LoVo (cell line): ENCODE data around the gene KSR2.
"Not testable (repeated sequence)": the region's sequence is repeated elsewhere in the genome, so short reads cannot be mapped to it uniquely, and the experiment has no call there.

Experiments
- DNase-seq: peaks from one replicate; pipeline ENCODE4 v3.0.0-alpha.2; 2016; ENCODE audit warnings: low spot score

Gene KSR2

DNA sequence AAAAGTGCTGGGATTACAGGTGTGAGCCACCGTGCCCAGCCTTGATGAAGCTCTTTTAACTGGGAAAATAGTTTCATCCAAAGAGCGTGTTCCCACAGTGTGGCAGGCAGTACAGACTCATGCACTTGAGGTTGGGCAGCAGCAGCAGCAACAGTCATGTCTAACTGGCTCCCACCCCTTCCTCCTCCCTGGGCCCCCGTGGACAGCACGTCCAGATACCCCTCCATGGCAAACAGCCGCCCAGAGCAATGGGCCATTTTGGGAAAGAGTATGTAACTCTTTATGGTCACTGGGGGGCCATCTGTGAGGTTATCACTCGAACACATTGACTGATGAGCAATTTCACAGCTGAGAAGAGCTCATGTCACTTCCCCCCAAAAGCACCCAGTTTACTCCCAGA lies 328.3 kb downstream of the KSR2 start:
- DNase-seq = no peak

DNA sequence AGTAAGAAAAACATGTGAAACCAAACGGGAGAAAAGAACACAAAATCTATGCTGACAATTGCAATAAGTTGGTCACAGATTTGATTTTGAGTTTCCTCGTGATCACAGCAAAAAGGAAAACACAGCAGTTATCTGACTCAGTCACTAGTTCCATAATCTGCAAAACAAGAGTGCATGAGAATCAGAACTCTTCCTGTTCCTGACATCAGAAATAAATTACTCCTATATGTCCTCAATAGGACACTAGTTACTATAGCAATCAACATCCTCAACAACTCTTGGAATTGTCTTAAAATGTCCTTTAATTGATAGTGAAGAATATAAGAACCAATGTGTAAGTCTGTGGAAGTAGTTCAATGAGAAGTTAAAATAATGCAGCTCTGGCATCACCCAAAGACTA lies 339.3 kb downstream of the KSR2 start:
- DNase-seq = no peak

DNA sequence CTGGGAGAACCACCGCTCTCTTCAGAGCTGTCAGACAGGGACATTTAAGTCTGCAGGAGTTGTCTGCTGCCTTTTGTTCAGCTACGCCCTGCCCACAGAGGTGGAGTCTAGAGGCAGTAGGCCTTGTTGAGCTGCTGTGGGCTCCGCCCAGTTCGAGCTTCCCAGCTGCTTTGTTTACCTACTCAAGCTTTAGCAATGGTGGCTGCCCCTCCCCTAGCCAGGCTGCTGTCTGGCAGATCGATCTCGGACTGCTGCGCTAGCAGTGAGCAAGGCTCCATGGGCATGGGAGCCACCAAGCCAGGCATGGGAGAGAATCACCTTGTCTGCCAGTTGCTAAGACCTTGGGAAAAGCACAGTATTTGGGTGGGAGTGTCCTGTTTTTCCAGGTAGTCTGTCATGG lies 340.1 kb downstream of the KSR2 start:
- not testable (repeated sequence) for DNase-seq

DNA sequence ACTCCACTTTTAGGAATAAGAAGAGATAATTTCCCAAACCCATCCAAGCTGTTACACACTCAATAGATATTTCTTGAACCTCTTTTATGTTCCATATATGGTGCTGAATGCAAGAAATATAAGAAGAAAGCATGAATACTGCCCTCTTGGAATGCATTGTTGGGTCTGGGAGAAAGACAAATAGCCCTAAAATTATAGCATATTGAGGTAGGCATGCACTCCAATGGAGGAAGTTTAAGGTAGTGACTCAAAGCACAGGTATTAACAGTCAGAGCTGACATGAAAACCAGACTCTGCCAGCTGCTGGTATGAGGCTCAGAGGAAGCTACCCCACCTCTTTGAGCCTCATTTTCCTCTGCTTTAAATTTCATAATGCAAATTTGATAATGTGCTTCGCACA lies 346.0 kb downstream of the KSR2 start:
- no peak for DNase-seq

DNA sequence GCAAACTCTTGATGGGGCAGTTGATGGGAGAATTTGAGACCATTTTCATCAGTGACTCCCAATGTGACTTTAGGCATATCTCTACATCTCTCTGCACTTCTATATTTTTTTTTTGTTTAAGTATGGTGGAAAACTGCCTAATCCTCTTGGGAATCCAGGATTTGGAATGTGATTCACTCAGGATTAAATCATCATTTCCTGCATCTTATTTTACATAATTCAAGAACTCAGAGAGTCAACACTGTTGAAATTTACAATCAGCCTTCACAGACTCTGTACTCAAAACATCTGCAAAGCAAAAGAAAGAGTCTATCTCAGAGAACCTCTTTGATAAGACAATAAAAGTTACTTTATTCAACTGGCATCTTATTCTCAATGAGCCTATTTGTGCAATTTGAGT lies 346.7 kb downstream of the KSR2 start:
- no peak for DNase-seq

DNA sequence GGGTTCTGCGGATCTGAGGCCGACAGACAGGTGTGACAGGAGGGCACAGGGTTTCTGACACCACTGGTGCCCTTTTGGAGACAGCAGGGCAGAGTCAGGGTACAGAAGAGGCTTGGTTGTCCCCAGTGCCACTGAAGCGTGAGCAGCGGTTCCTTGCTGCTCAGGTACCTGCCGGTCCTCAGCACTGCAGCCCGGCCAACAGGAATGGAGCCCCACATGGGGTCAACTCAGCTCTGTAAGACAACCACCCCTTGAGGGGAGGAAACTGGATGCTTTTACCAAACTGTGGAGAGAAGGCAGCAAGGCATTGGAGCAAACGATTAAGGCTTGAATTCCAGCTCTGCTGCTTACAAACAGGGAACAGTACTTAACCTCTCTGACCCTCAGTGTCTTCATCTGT lies 361.0 kb downstream of the KSR2 start:
- DNase-seq = no peak

DNA sequence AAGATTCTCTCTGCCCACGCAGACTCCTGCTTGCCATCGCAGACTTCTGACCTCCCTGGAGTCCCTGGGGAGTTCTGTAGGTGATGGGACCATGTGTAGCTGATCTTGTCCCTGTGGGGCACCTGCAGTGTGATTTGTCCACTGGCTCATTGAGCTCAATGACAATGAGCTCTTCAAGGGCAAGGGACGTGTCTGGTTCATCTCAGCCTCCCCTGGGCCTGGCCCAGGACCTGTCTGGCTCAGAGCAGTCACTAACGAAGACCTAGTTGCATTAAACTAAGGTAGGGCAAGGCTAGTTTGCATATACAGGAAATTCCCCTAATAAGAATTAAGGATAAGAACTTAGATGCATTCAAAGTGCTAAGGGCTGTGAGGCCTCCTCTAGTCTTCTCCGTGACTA lies 361.8 kb downstream of the KSR2 start:
- DNase-seq = no peak

DNA sequence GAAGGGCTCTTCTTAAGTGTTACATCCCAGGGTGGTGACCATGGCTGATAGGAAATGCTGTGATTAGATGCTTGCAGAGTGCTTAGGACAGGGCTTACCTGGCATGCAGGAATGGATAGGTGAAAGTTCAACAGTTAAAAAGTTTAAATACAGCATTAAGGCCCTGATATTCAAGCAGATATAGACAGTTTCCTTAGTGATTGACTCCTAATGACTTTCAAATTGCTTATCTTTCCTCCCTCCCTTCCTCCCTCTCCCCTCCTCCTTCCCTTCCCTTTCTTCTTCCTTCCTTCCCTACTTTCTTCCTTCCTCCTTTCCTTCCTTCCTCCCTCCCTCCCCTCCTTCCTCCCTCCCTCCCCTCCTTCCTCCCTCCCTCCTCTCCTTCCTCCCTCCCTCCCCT lies 362.8 kb downstream of the KSR2 start:
- DNase-seq = no peak

DNA sequence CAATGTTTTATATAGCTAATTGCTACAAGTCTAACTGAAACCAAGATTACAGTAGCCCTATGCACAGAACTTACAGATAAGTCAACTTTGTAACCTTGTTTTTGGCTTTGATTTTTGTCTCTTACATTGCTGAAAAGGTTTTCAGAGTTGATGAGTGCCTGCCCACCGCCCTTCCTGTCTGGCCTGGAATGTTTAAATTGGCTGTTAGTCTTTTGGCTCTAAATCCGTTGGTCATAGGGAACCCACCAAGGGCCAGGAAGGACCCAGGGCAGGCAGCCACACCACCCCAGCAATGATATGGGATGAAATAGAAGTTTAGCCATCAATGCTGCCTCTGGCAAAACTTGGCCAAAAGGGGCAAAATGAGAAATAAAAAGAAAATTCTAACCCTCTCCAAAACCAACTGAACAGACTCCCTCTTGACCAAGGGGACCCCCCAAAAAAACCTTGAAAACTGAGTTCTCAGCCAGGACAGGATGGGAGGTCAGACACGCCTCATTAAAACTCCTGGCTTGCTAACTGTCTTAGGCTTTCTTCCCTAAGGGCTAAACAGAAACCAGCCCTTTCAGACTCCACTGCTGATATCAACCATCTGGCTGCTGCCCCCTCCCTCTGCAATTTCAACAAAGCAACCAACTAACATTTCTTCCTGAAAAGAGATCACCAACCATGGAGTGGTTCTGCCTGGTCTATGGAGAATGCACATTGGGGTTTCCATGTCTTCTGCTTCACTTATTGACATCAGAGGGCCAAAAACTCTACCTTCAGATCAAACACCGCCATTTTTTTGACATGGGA lies 365.3 kb downstream of the KSR2 start:
- DNase-seq = no peak

DNA sequence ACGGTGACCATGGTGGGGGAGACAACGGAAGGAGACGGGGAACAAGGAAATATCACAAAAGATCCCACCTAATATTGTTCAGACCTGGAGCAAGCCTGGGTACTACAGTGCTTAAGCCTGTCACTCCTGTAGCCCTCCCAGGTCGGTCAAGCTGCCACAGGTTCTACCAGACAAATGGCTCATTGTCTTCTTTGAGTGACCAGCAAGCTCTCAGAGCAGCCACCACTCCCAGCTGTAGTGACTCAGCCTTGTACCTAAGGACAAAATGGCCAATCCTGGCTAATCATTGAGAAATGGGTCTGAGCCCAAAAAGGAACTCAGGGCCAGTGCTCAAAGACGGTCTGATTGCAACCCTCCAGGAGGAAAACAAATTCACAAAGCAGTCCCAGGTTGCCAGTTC lies 368.9 kb downstream of the KSR2 start:
- DNase-seq = no peak

DNA sequence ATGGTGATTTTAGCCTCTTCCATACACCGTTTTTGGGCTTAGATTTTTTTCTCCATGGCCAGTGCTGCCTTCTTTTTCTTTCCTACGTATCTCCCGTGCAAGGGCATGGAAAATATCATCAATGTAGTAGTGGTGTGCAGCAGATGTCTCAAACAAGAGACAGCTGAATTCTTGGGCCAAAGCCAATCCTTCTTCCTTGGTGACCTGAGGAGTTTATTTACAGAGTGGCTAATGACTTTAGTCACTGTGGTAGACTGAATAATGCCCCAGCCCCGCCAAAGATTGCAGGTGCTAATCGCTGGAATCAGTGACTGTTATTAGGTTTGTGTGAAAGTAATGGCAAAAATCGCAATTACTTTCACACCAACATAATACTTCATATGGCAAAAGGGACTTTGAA lies 371.8 kb downstream of the KSR2 start:
- DNase-seq = no peak

DNA sequence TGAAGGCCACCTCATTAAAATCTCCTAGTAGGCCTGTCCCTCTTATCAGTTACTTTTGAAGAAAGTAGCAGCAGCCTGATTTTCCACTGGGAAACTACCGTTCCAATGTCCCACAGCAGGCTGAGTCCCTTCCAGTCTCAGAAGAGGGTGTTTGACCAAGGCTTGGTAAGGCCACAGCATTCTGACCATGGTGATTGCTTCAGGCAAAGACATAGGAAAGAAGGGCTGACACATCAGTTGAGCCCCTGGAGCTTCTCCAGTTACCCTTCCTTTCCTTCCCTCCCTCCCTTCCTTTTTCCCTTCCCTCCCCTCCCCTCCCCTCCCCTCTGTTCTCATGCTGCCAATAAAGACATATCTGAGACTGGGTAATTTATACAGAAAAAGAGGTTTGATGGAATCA lies 373.0 kb downstream of the KSR2 start:
- no peak for DNase-seq

DNA sequence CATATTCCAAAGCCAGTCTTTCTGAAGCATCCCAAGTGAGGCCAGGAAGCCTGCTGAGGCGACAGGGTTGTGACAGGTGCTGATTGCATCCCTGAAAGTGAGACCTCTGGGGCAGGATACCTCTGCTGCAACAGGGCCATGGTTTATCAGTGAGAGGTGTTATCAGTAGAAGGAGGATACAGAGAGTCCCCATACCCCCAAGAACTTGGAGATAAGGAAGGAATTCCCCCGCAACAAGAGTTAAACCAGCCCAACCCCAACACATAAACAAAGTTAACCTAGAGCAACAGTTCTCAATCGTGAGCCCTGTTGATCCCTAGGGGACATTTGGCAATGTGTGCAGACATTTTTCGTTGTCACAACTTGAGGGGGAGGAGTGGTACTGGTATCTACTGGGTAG lies 374.3 kb downstream of the KSR2 start:
- no peak for DNase-seq

DNA sequence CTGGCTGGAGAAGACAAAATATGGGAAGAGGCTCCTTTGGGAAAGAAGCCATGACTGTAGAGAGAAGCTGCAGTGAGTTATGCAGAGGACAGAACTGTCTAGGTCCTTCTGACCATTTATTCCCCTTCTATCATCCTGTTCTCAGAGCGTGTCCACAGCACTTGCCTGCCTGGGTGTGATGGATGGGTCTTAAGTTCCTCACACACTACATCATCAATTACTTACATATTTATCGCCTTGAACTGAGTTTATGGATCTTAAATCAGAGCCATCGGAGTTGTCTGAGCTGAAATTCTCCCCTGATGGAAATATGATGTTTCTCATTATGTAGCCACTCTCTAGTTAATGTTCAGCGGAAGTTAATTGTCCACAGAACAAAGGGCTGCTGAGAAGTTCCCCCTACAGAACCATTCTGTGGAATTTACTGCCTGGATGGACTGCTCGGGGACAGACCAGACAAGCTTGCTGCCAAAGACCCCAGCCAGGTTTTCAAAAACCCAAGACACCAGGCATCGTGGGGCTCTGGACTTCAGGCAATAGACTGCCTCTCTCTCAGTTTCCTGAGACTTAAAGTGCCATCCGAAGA lies 374.9 kb downstream of the KSR2 start:
- DNase-seq = no peak

DNA sequence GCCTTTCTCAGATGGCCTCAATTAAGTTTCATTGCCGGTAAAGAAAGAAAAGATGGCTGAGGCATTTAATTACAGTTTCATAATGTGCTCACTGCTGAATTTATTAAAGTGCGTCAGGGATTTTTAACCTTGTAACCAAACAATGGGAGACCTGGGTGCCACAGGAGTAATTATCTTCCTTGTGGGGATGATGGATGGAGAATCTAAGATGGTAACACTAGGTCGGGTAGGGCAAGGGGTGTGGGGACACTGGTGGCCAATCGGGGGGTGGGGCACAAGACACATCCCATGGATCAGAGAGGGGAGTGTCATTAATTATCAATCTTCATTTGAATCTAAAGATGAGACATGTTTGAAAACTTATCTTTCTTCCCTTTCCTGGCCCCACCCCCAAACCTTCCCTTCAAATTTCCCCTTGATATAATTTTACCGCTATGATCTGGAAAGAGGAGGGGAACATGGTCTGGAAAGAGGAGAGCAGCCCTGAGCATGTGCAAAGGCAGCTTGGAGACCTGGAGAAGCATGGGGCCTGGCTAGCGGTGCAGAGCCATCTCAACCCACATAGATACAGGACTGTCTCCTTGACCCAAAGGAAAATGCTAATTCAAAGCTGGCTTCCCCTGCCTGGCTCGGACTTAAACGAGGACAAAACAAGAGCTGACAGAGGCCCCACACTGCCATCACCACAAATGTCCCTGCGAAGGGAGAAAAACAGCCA lies 376.0 kb downstream of the KSR2 start:
- no peak for DNase-seq

DNA sequence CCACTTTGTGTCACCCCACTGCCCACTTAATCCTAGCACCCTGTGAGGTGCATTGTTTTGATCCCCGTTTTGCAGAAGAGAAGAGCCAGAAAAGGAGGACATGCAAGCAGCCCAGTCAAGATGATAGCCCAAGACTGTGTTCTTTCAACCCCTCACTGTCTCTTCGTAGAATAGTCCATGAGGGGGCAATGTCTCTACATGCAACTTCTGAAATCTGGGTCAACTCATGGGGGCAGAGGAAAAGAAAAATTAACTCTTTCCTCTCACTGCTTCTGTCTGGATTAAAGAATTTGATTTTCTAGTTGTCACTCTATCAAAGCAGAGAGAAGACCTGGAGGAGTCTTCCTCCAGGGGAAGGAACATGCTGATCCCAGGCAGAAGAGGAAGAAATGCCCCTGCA lies 377.8 kb downstream of the KSR2 start:
- no peak for DNase-seq

DNA sequence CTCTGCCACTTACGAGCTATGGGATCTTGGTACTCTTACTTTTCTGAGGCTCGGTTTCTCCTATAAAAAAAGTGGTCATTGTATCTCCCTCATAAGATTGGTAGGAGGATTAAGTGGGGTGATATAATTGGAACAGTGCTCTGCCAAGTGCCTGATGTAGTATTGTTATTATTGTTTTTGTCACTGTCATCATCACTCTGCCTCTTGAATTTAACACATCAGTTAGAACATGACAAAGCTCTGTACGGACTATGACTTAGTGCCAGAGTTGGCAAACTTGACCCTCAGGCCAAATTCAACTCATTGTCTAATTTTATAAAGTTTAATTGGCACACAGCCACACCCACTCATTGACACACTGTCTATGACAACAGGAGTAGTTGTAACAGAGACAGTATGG lies 378.4 kb downstream of the KSR2 start:
- DNase-seq = no peak

DNA sequence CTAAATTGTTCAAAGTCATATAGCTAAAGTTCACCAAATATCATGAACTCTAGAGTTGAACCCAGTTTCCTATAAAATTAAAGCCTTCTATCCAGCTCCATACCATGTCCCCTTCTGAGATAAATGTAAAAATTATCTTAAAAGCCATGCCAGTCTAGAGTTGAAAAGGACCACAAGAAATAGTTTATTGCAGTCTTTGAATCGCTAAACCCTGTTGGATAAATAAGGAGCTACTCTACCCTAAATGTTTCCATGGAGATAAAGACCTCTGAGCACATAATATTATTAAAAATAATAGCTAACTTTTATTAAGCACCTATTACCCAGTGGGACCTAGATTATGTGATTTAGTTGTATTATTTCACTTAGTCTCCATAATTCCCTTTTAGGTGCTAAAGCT lies 379.8 kb downstream of the KSR2 start:
- DNase-seq = no peak

DNA sequence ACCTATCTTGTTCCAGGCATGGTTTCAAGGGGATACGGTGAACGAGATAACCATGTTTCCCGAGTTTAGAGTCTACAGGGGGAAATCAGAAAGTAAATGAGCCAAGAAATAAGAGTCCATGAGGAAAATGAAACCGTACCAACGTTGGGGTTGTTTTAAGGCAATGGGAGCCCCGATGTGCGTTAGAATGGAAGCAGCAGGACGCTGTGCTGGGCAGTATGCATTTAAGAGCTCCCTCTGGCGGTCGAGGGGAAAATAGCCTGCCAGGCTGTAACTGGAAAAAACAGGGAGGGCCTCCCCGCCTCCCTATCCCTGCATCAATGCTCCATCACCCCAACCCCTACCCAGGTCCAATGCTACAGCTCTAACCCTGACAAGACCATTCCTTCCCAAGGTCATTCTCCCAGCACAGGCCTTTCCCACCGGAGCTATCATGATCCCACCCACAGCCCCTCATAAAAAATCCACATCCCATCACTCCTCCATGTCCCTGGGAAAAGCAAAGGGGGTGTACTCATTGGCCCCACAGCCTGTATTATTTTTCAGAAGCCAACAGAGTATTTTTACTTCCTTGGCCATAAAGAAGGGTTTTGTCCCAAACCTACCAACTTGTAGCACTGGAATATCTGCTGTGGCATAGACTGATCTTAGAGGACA lies 381.0 kb downstream of the KSR2 start:
- DNase-seq = peak; percentile 69

DNA sequence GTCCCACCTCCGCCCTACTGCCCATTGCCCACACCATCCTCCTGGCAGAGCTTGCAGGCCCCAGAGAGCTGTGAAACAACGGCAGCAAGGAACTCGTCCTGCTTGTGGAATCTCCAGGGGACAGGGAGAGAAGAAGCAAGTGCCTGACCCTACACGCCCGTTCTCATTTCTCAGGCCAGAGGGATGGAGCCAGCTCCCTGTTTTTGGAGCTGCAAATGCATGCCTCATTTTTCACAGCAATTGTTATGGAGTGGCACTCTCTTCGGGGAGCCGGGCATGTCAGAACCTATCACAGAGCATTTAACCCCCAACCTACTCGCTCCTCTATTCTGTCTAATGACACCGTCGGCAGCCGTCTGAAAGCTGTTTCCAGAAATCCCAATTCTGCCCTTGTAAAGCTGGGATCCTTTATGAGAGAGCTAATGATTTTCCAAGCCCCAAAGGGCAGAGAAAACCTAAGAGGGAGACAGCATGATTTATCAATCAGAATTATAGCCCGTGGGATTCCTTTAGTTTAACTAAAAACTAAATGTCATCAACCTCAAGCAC lies 385.0 kb downstream of the KSR2 start:
- DNase-seq = no peak

DNA sequence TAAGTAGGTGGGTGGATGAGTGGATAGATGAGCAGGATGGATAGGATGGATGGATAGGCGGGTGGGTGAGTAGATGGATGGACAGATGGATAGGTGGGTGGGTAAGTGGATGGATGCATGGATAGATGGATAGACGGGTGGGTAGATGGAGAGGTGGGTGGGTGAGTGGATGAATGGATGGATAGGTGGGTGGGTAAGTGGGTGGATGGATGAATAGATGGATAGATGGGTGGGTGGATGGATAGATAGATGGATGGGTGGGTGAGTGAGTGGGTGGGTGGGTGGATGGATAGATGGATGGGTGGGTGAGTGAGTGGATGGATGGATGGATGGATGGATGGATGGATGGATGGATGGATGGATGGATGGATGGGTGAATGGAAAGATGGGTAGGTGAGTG lies 385.7 kb downstream of the KSR2 start:
- DNase-seq = no peak

DNA sequence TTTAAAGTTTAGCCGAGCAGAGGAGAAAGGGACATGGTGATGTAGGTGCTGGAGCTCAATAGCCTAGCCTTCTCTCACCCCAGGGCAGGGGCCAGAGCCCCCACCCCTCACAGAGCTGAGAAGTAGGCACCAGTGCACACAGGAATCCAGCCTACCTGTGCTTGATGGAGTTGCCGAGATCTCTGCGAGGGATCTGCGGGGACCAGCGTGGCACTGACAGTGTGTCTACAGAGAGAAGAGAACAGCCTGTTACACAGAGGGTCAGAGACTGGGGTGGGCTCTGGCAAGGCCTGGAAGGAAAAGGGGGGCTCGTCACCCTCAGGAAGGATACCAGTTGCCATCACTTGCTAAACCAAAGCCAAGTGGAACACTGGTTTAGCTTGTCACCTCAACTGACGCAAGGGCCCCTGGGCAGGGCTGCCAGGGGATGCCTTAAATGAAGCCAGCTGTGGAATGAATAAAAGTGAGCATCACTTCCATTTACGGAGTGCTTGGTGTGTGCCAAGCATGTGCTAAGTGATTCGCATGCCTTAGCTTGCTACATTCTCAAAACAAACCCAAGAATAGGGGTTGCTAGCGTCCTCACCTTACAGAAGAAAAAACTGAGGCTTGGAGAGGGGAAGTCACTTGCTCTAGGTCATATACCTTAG lies 386.5 kb downstream of the KSR2 start:
- no peak for DNase-seq
